Mononuclear cell (primary cell): Measurements from ENCODE around the gene NEURL1B. TPM values are rescaled to one million over a fixed set of nuclear protein-coding genes. Genes with fewer than 3 reads are reported as not detected.

Experiments
- H3K27me3 ChIP-seq: 2 replicates; pipeline ENCODE4 v1.6.0; 2011; ENCODE audit warnings: low read length, control low read depth; ENCODE audit not compliant: insufficient read depth
- H3K4me1 ChIP-seq: 2 replicates; pipeline ENCODE4 v1.5.1; 2011; ENCODE audit warnings: mild to moderate bottlenecking, low read length, control low read depth; ENCODE audit not compliant: insufficient read depth
- H3K4me3 ChIP-seq: 2 replicates; pipeline ENCODE4 v1.5.1; 2011; ENCODE audit warnings: mild to moderate bottlenecking, low read length, moderate library complexity
- H3K9me3 ChIP-seq: 2 replicates; pipeline ENCODE4 v1.5.1; 2011; ENCODE audit warnings: low read depth, mild to moderate bottlenecking, control low read depth, low read length
- total RNA-seq: library from RNA; depleted of rRNA; stranded (reverse); fragments of >200 nt; gene quantifications from one replicate; pipeline ENCODE4 v1.2.3, GENCODE V29; 2012

The NEURL1B gene
- total RNA-seq, 1 donor = 0.10 TPM

- Histone ChIP-seq H3K4me1 (no peaks in the 10 kb centered on the region), H3K9me3 (no peaks in the 10 kb centered on the region), H3K4me3 (no peak overlapping the region), H3K27me3 (no peaks in the 10 kb centered on the region)
Observed at GRCh38 chr5:172733974-172734346, 92.9 kb downstream of the NEURL1B start.

DNA sequence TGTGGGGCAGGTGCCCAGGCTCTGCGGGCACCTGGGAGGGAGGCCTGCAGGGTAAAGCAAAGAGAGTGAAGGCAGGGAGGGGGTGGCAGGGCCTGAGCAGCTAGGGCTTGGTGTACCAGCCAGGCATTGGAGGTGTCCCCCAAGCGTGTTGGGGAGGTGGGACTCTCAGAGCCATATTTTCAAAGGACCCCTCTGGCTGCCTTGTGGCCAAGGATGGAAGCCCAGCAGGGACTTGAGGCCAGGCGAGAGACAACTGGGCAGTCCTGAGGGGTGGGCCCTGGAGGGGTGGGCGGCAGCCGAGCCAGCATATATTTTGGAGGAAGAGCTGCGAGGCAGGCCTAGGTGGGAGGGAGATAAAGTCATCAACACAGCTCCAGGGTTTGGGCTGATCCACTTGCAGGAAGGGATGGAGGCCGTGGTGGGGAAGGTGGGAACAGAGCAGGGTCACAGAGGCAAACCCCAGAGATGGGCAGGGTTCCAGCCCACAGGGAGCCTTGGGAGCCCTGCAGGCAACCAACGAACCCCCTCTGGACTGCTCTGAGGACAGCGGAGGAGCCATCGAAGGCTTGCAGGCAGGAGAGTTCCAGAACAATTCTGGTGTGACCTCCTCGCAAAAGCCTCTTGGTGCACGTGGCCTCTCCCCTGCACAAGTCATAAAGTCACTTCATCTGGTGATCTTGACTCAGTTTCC, 94.2 kb downstream of the NEURL1B start:
- no peaks in the 10 kb centered on the region for H3K9me3 ChIP-seq
- no peaks in the 10 kb centered on the region for H3K27me3 ChIP-seq
- H3K4me1 ChIP-seq = peaks cover 3% of the 10 kb centered on the region
- no peak overlapping the region for H3K4me3 ChIP-seq

DNA sequence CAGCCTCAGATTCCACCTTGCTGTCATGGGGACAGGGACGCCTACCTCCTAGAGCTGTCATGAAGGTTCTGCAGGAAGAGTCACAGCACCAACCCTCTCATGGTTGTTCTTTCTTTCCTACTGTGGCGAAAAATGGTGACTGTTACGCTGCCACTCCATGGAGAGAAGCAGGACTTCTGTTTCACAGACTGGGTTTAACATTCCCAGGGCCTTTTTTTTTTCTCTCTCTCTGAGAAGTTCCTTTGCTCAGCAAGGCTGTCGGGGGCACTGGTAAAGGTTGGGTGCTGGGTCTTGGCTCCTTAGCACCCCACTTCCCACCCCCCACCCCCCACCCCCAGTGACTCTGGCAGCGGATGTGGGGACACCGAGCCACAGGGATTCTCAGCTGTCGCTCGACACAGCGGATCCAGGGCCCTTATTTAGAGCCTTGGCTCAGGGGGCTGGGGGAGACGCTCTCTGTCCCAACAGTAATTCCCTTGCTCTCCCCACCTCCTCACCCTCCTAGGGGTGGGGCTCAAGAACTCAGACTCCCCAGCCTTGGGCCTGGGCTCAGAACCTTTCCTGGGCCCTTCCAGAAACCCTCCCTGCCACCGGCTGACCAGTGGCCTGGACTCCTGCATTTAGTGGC, 95.6 kb downstream of the NEURL1B start:
- Histone ChIP-seq H3K4me3 (no peak overlapping the region), H3K4me1 (peaks cover 16% of the 10 kb centered on the region), H3K27me3 (no peaks in the 10 kb centered on the region), H3K9me3 (no peaks in the 10 kb centered on the region)

DNA sequence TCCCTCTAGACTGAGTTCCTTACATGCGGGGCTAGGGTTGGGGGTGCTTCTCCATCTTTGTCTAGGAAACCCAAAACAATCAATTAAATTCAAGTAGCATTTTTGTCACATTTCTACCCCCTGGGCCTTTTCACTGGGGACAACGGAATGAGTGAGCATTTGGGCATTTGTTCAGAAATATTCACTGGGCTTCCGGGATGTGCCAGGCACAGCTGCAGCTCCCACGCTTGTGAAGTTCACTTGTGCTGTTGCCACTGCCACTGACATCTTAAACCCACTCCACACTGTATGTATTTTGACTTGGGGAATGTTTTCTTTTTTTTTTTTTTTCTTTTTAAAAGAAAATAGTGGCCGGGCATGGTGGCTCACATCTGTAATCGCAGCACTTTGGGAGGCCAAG, 98.3 kb downstream of the NEURL1B start:
- no peaks in the 10 kb centered on the region for H3K27me3 ChIP-seq
- H3K9me3 ChIP-seq = no peaks in the 10 kb centered on the region
- peaks cover 24% of the 10 kb centered on the region for H3K4me1 ChIP-seq

DNA sequence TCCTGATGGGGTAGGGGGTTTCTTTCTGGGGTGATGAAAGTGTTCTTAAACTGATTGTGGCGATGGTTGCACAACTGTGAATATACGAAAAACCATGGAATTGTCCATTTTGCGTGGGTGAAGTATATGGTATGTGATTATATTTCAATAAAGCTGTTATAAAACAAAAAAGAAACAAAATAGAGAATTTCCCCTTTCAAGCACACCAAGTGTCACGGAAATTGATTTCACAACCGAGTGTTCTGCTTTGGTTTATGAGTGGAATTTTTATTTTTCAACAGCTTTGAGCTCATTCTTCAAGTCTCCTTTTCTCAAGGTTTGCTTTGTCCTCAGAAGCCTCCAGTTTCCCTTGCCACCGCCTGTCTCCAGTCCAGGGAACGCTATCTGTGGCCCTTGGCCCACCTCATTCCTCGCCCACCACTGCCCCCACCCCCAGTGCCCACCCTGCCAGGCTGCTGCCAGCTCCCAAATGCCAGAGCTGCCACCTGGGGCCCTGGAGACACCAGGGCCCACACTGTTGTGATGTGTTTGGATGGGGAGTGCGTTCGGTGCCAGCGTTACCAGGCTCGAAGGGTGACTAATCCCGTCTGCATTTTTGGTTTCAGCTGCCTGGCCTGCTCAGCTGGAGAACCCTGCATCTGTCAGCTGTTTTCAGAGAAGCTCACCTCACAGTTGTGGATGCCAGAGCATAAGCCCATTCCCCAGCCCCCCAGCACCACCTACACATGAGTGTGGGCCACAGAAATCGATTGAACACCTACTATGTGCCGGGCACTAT, 99.6 kb downstream of the NEURL1B start:
- Histone ChIP-seq H3K4me1 (peaks cover 24% of the 10 kb centered on the region), H3K9me3 (no peaks in the 10 kb centered on the region), H3K4me3 (no peak overlapping the region), H3K27me3 (no peaks in the 10 kb centered on the region)

More for the DNA sequence above, 98.3 kb downstream of the NEURL1B start:
- no peak overlapping the region for H3K4me3 ChIP-seq

Other genes starting within 250 kb of the NEURL1B start
- gene SH3PXD2B, start 186.7 kb upstream of the NEURL1B start, total RNA-seq = 0.52 TPM
- gene DUSP1, start 129.9 kb downstream of the NEURL1B start, total RNA-seq = 3,538 TPM
- gene ERGIC1, start 193.0 kb downstream of the NEURL1B start, total RNA-seq = 63.6 TPM